Erythroblast (primary cell): Measurements from ENCODE around the gene ARFGAP3.

ENCODE experiments used
- GATA1 ChIP-seq: IDR thresholded peaks from 2 replicates; pipeline ENCODE4 v1.6.1; 2011; ENCODE audit warnings: low read depth, mild to moderate bottlenecking, control low read depth, low read length, moderate library complexity
- POLR2A ChIP-seq: IDR thresholded peaks from 2 replicates; pipeline ENCODE4 v1.6.1; 2011; ENCODE audit warnings: mild to moderate bottlenecking, low read length

- TF ChIP-seq POLR2A: no peak
- no peak for TF ChIP-seq GATA1
Measured at GRCh38 chr22:42878561-42879305, 21.7 kb upstream of the ARFGAP3 start.
